GM18502 (cell line): ENCODE results near the gene PDE4DIP.
"Not testable (repeated sequence)": the region's sequence is repeated elsewhere in the genome, so short reads cannot be mapped to it uniquely, and the experiment has no call there.

ENCODE experiments used
- ATAC-seq: cut with Tn5 transposase; IDR thresholded peaks from one replicate; pipeline ENCODE4 v1.9.1; 2021; ENCODE audit warnings: mild to moderate bottlenecking; ENCODE audit not compliant: unreplicated experiment, poor library complexity

PDE4DIP gene

DNA sequence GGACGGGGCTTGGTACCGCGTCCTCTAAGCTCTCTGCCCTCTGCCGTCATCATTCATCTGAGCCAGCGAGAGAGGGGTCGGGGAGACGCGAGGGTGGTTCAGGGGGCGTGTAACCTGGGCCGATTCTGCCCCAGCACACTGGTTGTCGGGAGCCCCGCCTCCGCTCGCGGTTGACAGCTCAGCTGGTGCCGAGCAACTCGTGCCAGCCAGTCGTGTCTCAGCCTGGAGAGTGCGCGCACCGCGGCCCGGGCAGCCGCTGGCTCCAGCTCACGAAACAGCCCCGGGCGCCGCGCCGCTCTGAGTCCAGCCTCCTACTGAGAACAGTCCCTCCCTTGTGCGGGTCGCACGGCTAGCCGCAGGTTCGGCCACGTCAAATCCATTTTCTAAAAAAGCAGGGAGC is at the start of gene PDE4DIP:
TSS of gene PDE4DIP (plus strand) at position 209 of the 400 bp plus-strand sequence. CDS start 347 bp downstream, outside the sequence.
- ATAC-seq = not testable (repeated sequence)

DNA sequence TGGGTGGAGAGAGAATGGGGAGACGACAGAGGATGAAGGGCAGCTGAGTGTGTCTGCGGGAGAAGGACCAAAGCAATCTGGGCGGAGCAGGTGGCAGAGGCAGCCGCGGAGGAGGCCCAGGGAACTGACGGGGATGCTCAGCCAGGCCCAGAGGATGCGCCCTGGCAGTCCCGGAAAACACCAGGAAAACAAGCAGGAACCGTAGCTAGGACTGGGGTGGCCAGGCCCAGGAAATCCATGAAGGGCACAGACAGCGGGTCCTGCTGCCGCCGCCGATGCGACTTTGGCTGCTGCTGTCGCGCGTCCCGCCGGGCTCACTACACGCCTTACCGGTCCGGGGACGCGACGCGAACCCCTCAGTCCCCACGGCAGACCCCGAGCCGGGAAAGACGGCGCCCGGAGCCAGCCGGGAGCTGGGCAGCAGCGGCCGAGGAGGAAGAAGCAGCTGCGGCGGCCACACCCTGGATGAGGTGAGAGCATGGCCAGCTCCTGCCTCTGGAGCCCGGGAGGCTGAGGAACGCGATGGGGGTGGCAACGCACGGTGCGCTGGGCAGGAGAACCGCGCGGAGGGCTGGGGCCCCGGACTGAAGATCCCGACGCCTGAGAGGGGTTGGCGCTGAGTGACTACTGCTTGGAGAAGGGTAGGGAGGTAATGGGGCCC is 35.8 kb upstream of the PDE4DIP start:
- ATAC-seq = not testable (repeated sequence)

DNA sequence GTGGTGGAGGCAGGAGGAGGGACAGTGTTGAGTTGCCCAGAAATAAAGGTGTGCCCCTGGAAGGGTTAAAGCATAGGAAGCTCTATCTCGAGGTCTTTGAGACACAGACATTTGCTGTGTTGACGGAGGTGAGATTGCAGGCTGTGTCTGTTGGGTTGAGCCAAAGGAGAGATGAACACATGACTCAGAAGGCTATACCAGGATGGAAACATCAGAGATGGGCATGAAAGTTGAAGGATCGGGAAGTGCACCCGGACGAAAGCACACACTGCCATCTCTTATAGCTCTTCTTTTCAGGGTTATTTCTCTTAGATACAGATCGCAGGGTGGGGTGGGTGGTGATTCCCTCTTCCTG is 35.3 kb upstream of the PDE4DIP start:
- ATAC-seq = not testable (repeated sequence)

DNA sequence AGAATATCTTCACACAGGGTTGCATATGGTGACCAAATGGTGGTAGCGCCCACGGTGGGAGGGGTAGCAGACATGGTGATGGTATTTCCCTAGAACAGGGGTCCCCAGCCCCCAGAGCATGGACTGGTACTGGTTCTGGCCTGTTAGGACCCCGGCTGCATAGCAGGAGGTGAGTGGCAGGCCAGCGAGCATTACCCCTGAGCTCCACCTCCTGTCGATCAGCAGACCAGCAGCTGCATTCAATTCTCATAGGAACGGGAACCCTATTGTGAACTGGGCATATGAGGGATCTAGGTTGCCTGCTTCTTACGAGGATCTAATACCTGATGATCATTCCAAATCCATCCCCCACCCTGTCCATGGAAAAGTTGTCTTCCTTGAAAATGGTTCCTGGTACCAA is 22.0 kb upstream of the PDE4DIP start:
- not testable (repeated sequence) for ATAC-seq

DNA sequence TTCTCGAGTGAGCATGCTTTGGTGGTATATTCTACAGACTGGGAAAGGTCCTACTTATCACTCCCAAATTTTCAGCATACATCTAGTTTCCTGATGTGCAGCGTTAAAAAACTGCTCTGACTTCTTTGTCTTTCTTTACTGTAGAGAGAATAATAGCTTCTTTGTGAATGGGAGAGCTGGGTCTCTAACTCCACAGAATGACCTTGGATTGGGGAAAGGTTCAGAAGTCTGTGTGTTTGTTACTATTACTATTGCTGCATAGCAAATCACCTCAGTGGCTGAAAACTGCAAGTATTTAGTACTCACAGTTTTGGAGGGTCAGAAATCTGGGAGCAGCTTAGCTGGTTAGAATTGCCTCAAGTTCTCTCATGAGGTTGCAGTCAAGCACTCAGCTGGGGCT is 20.4 kb upstream of the PDE4DIP start:
- not testable (repeated sequence) for ATAC-seq

DNA sequence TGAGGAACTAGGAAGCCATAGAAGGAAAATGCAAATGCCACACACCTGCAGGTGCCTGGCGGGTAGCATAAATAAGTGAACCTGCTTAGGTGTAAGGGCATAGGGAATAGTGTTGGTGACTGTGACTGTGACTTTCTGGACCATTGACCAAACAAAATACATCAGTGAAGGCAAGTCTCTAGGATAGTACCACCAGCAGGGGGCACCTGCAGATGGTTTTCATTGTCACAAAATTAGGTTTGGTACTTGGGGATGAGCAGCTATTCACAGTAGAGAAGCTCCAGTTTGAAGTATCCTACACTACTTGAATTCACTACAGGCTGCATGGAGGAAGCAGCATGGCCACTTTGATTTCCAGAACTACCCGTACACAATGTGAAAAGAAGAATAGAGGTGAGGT is 19.2 kb upstream of the PDE4DIP start:
- ATAC-seq = not testable (repeated sequence)

DNA sequence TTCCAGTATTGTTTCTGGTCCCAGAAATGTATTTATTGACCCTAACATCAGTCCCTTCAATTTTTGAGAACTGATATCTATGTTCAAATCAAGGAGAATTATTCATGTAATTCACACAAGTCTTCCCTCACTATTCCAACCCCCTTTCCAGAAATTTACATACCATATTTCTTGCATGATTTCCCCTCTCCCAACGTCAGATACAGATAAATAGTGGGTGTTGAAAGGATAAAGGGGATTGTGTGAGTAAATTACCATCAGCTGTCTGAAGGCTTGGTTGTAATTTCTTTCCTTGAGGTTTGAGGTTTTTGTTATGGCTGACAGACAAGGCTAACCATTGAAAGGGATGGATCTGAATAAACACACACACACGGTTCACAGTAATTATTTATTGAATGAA is 15.7 kb upstream of the PDE4DIP start:
- not testable (repeated sequence) for ATAC-seq

DNA sequence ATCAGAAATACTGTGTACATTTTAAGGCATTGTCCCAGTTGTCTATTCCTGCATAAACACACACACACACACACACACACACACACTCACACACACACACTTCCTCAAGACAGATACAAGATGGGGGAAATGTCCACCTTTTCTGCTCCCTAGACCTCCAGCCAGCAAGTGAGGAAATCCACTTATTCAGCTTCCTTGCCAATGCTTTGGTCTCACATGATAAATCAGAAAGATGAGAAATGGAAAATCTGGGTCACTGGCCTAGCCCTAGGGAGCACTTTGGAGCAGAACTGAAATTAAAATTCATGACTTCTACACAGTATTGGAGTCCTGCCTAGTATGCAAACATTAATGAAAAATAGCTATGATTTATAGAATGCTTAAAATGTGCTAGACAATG is 15.3 kb upstream of the PDE4DIP start:
- ATAC-seq = not testable (repeated sequence)

DNA sequence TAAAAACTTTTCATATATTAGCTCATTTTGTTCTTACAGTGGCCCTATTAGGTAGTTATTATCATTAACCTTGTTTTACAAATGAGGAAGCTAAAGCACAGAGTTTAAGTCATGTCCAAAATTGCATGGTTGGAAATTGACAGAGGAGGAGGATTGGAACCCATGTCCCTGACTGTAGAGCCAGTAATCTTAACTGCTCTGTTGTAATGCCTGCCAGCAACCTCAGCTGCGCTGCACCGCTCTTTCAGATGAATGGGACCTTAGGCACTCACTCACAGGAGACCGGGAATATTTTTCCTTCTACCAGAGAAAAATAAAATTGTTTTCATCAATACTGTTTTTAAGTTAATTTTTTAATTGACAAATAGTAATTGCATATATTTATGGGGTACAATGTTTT is 14.9 kb upstream of the PDE4DIP start:
- not testable (repeated sequence) for ATAC-seq

DNA sequence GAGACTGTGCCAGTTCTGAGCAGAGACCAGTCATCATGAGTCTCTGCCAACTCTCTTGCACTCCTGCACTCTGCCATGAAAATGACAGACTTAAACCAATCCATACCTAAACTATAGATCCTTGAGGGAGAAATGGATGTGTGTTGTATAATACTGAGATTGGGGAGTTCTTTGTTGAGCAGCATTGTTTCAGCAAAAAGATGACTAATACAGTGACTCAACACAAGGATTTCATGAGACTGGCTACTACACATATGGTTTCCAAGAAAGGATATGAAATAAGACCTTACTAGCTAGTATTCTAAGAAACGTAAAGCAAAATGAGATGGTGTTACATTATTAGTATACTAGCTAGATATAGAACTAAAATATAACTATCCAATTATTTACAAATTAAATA is 3.0 kb upstream of the PDE4DIP start:
- ATAC-seq = not testable (repeated sequence)

DNA sequence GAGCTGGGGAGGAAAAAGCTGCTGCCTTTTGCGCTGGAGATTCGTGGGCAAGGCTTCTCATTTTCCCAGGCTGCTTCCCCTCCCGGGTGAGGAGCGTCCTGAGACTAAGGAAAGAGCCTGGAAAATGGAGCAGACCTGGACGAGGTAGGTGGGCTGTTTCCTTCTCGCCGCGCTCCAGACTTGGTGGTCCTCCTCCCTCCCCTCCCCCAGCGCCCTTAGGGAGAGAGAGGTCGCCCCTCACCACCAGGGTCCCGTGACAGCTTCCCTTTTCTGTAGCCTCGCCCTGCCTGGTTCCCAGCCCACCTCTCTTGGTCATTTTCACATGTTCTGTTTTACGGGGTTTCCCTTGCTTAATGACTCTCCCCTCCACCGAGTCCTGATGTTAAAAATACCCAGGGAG is 423 bp downstream of the PDE4DIP start:
- ATAC-seq = not testable (repeated sequence)

DNA sequence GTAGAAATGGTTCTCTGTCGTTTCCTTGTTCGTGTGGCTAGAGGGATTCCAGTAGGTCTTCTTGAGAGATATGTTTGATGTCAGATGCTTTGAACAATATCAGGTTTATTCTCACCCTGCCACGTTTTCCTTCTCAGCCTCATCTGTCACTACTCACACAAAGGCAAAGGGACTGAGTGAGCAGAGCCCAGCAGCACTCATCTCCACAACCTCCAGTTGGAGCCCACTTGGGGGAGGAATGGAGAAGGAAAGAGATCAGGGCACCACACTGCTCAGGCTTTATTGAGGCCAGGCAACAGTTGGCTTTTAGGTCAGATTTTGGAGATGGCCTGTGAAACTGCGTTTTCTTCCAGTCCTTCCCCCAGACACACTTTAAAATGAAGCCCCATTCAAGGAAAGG is 840 bp downstream of the PDE4DIP start:
- not testable (repeated sequence) for ATAC-seq

DNA sequence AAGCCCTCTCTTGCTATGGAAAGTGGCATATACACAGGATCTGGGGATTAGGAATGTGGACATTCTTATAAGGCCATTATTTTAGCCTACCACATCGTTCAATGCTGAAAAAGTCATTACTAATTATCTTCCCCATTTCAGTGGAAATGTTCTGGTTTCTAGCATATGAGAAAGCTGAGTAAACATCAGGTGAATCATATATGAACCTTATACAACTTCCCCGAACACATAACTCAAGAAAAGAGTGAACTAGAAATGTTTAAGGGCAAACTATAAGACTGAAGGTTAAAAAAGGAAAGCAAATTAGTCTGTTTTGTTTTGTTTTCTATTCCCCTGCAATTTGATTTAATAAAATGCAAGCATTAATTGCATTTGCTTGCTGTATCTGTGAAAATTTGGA is 6.1 kb downstream of the PDE4DIP start:
- not testable (repeated sequence) for ATAC-seq

DNA sequence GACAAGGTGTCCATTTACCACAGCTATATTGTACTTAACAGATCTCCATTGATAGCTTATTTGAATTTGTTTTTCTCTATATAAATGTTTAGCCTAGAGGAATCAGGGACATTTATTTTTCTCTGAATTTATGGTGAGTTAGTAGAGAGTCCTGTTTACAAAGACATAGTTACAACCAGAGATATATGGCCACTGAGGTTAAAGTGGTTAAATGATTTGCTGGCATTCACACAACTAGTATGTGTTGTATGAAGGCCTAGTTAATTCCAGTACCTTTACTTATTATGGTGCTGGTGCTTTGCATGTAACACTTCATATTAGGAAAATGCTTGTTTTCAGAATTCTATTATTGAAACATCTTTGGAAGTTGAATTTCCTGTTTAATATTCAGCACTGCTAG is 6.6 kb downstream of the PDE4DIP start:
- not testable (repeated sequence) for ATAC-seq

DNA sequence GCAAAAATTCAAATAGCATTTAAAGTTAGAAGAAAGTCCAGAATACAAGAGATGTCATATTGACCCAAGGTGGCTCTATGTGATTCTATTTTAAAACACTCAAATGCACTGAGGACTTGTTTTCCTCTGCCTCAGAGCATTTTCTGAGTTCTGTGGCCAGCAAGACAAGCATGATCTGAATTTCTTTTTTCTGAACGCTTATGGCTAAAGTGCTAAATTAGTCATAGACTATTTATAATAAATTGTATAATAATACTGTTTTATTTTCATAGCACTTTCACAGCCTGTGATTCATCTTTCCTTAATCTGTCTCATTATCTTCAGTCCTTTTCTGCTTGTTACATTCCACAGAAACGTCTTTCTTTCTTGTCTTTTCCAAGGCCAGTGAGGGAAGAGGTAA is 7.5 kb downstream of the PDE4DIP start:
- ATAC-seq = not testable (repeated sequence)

DNA sequence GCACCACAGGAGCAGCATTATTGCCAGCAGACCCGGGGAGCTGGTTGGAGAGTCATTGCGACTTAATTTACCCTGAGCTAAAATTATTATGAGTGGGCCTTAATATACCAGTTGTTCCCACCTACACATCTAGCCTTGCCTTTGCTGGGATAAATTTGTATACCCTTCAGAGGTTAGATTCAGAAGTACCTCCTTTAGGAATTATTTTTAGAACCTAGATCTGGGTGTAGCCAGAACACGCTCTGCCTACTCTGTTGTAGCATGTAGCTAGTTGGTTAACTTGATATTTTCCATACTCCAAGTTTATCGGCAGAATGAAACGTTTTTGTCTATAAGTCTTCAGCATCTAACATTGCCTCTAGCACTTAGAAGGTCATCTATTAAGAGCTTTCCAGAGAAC is 9.1 kb downstream of the PDE4DIP start:
- ATAC-seq = not testable (repeated sequence)

DNA sequence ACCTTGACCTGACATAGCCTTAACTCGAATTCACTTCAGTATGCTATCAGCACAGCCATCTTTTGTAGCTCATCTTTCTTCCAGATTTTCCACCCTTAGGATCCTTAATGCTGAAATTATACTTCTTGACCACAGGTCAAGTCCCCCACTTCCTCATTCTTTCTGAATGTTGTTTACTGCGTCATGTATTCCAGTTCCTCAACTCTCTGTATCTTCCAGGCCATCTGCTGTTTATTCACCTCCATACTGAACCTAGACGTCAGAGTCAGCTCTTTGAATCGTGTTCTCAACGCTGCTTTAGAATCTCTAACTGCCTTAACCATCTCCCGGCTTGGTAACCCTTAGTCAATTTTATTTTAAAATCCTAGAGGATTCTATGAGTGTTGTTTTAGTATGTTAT is 9.8 kb downstream of the PDE4DIP start:
- not testable (repeated sequence) for ATAC-seq

DNA sequence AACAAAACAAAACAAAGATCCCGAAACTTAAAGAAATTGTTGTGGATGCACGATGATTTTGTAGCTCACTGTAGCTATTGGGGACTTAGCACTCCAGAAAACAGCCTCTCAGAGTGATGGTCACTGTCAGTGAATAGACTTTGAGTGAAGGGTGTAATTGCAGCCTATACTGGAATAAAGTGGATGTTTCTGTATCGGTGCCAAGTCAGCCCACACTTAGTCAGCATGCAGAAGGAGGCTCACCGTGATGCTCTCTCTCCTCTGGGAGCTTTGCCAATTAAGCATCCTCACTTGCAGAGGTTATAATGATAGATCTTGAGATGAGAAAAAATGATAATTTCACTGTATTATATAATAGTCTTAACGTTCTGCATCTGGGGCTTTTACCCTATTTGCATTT is 11.1 kb downstream of the PDE4DIP start:
- ATAC-seq = not testable (repeated sequence)

DNA sequence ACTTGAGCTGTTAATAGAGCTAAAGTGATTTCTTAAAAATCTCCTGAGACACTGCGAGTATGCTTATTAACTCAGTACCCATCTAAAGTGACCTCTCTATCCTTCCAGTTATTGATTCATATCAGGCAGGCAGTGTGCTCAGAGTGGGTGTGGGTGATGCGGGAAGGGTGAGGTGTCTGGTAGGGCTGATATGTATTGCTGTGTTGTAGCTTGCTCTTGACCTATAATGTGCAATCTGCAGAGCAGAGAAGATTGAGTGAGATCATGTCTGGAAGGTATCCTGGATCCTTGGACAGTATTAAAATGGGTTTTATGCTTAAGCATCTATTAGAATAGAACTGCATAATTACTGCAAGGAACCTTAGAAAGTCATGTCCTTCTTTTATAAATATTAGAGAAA is 15.8 kb downstream of the PDE4DIP start:
- ATAC-seq = not testable (repeated sequence)

DNA sequence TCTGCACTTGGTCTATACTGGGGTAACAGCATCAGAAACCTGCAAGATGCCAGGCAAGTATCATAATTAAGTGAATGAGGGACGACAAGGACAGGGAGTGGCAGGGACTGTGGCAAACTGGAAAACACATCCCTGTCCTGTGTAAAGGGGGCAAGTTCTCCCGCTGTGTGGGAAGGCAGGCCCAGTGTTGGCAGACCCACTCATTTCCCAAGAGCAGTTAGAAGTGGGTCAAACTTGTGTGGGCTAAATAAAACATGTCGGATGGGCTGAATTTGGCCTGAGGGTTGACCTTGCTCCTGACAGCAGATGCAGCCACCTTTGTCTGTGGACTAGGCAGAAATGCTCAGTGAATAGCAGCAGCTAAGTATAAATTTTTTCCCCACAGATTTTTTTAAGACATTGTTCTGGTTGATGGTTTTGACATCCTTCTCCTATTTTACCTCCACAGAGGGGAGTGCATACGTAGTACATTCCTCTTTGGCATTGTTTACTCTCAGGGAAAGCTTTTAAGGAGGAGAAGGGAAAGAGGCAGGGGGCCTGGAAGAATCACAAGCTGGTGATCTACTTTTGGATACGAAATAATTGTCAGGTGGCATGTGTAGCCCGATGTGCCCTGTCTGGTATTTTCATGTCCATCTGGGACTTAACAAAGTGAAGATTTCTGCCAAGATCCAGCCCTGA is 16.5 kb downstream of the PDE4DIP start:
- not testable (repeated sequence) for ATAC-seq

DNA sequence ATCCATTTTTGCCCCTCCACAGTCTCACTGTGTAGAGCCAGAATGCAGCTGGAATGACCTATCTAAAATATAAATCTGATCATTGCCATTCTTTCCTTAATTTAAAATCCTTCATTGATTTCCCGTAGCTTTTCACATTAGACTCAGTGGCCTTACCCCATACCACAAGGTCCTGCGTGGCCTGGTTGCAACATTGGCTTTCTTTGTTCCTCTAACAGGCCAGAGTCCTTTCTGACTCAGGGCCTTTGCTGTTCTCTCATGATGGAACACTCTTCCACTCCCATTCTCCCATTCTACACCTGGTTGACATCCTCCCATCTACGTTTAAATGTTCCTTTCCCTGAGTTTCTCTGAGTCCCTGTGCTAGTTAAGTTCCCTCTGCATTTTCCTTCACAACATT is 18.4 kb downstream of the PDE4DIP start:
- ATAC-seq = not testable (repeated sequence)
